ENCODE data around the gene ENTPD1.

The ENTPD1 gene

GRCh38 chr10:95755511-95756004, 405 bp upstream of the ENTPD1 start (continued):
- no peak for TF ChIP-seq ZNF16 (tag by site-specific recombination; IDR thresholded peaks at IDR 0.05; ENCODE audit: low read depth)
- no peak for TF ChIP-seq ZIC2 (tag by site-specific recombination; IDR thresholded peaks at IDR 0.05)
- no peak for TF ChIP-seq ZNF449 (tag by site-specific recombination; IDR thresholded peaks at IDR 0.05)
- peak; percentile 56; the same call in 1 of the 2 replicates for TF ChIP-seq ZNF518A (tag by site-specific recombination; conservative IDR thresholded peaks at IDR 0.05; ENCODE audit: low read depth)
- TF ChIP-seq ZNF148 (tag by site-specific recombination; IDR thresholded peaks at IDR 0.05; ENCODE audit: borderline replicate concordance) = no peak
- TF ChIP-seq PRDM10 (tag by site-specific recombination; IDR thresholded peaks at IDR 0.05) = peak; percentile 3; the same call in 1 of the 2 replicates
- no peak for TF ChIP-seq GLIS2 (tag by site-specific recombination; IDR thresholded peaks at IDR 0.05)
- no peak for TF ChIP-seq ZNF140 (tag by site-specific recombination; IDR thresholded peaks at IDR 0.05)
- TF ChIP-seq ZNF121 (tag by site-specific recombination; IDR thresholded peaks at IDR 0.05) = no peak
- peak; percentile 56; the same call in 1 of the 2 replicates for TF ChIP-seq PRDM1 (tag by site-specific recombination; IDR thresholded peaks at IDR 0.05)
- 0 out of 2 replicates have a peak, but pooled peaks have one; percentile 13 for TF ChIP-seq ZBTB11 (tag by site-specific recombination; conservative IDR thresholded peaks at IDR 0.05; ENCODE audit: low read depth)
- no peak for TF ChIP-seq ZNF350 (tag by site-specific recombination; IDR thresholded peaks at IDR 0.05)
- TF ChIP-seq ZNF341 (tag by site-specific recombination; IDR thresholded peaks at IDR 0.05; ENCODE audit: low read depth) = no peak
- TF ChIP-seq ZNF677 (tag by site-specific recombination; IDR thresholded peaks at IDR 0.05) = no peak

Measured in HEK293 (cell line).